HL-60 (cell line): Measurements from ENCODE around the gene NUDT2.
"Not testable (repeated sequence)": the region's sequence is repeated elsewhere in the genome, so short reads cannot be mapped to it uniquely, and the experiment has no call there.

Experiments used
- DNase-seq, 2 experiments: peaks; one replicate each; pipeline ENCODE4 v3.0.0-alpha.2; 2010 to 2020; ENCODE audit warnings: low read depth in 1 of 2, low spot score in 1 of 2
- H3K27ac ChIP-seq: fragments of 250-450 bp; sonication (Bioruptor Pico); replicated peaks from 2 replicates; pipeline ENCODE4 v1.5.1; 2020; ENCODE audit warnings: mild to moderate bottlenecking, moderate library complexity
- H3K27me3 ChIP-seq: fragments of 250-450 bp; sonication (Bioruptor Pico); 2 replicates; pipeline ENCODE4 v1.5.1; 2021; ENCODE audit warnings: mild to moderate bottlenecking, moderate library complexity; ENCODE audit not compliant: insufficient read depth, poor library complexity, severe bottlenecking
- H3K4me3 ChIP-seq: replicated peaks from 2 replicates; pipeline ENCODE4 v1.5.1; 2011; ENCODE audit warnings: mild to moderate bottlenecking, control low read depth, low read length; ENCODE audit not compliant: insufficient read depth
- GABPA ChIP-seq: IDR thresholded peaks from 2 replicates; pipeline ENCODE4 v1.6.1; 2012; ENCODE audit warnings: low read depth
- POLR2AphosphoS5 ChIP-seq: IDR thresholded peaks from 2 replicates; pipeline ENCODE4 v1.6.1; 2012; ENCODE audit warnings: low read depth
- SPI1 ChIP-seq: IDR thresholded peaks from 2 replicates; pipeline ENCODE4 v1.6.1; 2012; ENCODE audit warnings: low read depth, mild to moderate bottlenecking, borderline replicate concordance
- TF ChIP-seq, protein P1 (sequence below): IDR thresholded peaks from 2 replicates; pipeline ENCODE4 v1.6.1; 2012; ENCODE audit warnings: low read depth; ENCODE audit not compliant: insufficient replicate concordance
- TF ChIP-seq, protein P2 (sequence below): IDR thresholded peaks from one replicate; pipeline ENCODE4 v1.5.1; 2011; ENCODE audit warnings: low read length, control low read depth, inconsistent platforms; ENCODE audit not compliant: insufficient read depth

Gene NUDT2

DNA sequence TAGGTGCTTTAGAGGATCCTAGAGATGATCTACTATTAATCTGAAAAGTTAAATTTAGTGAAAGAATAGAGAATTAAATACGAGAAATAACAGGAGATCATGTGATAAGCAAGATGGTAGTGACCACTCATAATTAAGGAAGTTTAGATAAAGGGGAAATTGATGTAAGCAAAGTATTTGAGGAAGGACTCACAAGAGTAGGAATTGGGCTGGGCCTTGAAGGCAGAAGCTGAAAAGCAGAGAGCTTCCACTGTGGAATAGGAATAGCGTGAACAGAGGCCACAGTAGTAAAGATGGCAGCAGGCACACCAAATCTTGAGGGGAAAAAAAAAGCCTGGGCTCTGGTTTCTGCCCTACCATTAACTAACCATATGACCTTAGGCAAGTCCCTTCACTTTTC lies 38.3 kb upstream of the NUDT2 start:
- Histone ChIP-seq H3K27ac (no peak overlapping the region), H3K4me3 (no peak overlapping the region), H3K27me3 (no peaks in the 10 kb centered on the region)
- no peak for TF ChIP-seq SPI1
- TF ChIP-seq, protein P1, sequence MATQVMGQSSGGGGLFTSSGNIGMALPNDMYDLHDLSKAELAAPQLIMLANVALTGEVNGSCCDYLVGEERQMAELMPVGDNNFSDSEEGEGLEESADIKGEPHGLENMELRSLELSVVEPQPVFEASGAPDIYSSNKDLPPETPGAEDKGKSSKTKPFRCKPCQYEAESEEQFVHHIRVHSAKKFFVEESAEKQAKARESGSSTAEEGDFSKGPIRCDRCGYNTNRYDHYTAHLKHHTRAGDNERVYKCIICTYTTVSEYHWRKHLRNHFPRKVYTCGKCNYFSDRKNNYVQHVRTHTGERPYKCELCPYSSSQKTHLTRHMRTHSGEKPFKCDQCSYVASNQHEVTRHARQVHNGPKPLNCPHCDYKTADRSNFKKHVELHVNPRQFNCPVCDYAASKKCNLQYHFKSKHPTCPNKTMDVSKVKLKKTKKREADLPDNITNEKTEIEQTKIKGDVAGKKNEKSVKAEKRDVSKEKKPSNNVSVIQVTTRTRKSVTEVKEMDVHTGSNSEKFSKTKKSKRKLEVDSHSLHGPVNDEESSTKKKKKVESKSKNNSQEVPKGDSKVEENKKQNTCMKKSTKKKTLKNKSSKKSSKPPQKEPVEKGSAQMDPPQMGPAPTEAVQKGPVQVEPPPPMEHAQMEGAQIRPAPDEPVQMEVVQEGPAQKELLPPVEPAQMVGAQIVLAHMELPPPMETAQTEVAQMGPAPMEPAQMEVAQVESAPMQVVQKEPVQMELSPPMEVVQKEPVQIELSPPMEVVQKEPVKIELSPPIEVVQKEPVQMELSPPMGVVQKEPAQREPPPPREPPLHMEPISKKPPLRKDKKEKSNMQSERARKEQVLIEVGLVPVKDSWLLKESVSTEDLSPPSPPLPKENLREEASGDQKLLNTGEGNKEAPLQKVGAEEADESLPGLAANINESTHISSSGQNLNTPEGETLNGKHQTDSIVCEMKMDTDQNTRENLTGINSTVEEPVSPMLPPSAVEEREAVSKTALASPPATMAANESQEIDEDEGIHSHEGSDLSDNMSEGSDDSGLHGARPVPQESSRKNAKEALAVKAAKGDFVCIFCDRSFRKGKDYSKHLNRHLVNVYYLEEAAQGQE, result no peak
- no peak for TF ChIP-seq GABPA
- TF ChIP-seq POLR2AphosphoS5, result no peak
- TF ChIP-seq, protein P2, sequence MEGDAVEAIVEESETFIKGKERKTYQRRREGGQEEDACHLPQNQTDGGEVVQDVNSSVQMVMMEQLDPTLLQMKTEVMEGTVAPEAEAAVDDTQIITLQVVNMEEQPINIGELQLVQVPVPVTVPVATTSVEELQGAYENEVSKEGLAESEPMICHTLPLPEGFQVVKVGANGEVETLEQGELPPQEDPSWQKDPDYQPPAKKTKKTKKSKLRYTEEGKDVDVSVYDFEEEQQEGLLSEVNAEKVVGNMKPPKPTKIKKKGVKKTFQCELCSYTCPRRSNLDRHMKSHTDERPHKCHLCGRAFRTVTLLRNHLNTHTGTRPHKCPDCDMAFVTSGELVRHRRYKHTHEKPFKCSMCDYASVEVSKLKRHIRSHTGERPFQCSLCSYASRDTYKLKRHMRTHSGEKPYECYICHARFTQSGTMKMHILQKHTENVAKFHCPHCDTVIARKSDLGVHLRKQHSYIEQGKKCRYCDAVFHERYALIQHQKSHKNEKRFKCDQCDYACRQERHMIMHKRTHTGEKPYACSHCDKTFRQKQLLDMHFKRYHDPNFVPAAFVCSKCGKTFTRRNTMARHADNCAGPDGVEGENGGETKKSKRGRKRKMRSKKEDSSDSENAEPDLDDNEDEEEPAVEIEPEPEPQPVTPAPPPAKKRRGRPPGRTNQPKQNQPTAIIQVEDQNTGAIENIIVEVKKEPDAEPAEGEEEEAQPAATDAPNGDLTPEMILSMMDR, result no peak
- DNase-seq, result peak in 1 of 2 experiments; percentile 14

DNA sequence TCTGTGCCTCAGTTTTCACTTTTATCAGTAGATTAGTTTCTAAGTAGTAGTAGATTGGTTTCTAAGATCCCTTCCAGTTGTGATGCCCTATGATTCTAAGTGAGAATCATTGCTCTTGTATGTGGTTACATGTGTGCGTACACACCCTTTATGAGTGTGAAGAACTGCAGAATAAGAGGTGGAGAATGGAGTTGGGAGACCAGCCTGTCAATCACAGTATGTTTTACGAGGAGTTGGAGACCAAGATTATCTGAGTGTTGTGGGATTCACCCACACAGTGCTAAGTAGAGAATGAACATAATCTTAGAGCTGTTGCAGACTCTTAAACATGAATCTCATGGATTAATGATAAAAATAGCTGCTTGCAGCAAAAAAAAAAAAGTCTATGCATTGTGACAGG lies 37.9 kb upstream of the NUDT2 start:
- Histone ChIP-seq H3K27ac (no peak overlapping the region), H3K27me3 (no peaks in the 10 kb centered on the region), H3K4me3 (no peak overlapping the region)
- TF ChIP-seq, protein P1, result no peak
- TF ChIP-seq, protein P2, result no peak
- TF ChIP-seq GABPA (no peak), POLR2AphosphoS5 (no peak)
- DNase-seq, result no peak

DNA sequence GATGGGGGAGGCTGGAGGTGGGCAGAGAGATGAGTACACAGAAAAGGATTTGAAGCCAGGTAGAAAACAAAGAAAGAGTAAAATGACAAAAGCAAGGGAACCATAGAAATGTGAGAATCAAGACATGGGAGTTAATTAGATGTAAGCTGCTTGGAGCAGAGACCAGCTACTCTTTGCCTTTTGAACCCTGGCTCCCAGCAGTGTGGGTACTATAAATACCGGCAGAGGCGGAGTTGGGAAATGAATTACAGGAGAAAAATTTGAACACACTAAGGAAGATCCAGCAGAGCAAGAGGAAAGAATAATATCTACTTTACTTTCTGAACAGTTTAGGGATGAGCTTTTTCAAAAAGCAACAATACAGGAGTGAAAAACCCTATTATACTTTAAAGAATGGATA lies 36.8 kb upstream of the NUDT2 start:
- TF ChIP-seq POLR2AphosphoS5 (no peak), GABPA (no peak), SPI1 (no peak)
- TF ChIP-seq, protein P1, result no peak
- TF ChIP-seq, protein P2, result no peak
- no peaks in the 10 kb centered on the region for H3K27me3 ChIP-seq
- H3K27ac ChIP-seq, result no peak overlapping the region
- DNase-seq, result no peak
- no peak overlapping the region for H3K4me3 ChIP-seq

DNA sequence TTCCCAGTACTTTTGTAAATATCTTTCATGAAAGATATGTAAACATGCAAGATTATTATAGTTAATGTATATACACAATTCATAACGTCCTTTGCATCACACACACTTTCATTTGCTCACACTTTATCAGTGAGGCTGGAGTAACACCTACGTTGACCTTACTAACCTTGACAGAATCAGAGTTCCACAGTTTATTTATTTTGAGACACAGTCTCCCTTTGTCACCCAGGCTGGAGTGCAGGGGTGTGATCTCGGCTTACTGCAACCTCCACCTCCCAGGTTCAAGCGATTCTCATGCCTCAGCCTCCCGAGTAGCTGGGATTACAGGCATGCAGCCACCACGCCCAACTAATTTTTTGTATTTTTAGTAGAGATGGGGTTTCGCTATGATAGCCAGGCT lies 28.3 kb upstream of the NUDT2 start:
- not testable (repeated sequence) for DNase-seq, H3K4me3 ChIP-seq, H3K27me3 ChIP-seq, H3K27ac ChIP-seq

DNA sequence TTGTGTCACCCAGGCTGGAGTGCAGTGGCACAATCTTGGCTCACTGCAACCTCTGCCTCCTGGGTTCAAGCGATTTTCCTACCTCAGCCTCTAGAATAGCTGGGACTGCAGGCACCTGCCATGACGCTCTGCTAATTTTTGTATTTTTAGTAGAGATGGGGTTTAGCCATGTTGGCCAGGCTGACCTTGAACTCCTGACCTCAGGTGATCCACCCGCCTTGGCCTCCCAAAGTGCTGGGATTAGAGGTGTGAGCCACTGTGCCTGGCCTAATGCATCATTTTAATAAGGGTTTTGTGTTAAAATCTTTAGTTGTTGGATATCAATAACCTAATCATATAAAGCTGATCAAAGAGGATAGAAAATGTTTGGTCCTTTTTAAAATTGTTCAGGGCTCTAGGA lies 21.1 kb upstream of the NUDT2 start:
- not testable (repeated sequence) for DNase-seq, H3K4me3 ChIP-seq, H3K27ac ChIP-seq, H3K27me3 ChIP-seq
